Measurements from ENCODE around the gene MRPL19.

Gene MRPL19

DNA sequence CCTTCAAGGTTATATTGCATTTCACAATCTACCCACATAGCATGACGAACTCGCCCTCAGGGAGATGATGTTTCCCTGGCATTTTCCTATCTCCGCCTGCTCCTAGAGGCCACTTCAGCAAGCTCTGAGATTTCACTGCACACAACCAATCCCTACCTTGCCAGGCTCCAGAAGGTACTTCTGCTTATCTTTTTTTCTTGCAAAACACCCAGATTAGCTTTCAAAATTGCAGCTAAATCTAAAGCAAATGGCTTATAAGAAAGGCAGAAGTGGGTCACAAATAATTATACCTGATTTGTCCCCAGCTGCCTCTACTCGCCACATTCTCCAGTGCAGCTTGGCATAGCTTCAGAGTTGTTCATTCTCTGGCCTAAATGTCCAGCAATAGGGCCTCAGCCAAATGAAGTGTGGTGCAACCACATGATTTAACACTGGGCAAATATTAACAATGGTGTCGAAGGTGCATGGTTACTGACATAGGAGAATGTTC lies 32.4 kb upstream of the MRPL19 start:
- DNase-seq (ENCODE audit: extremely low read depth in 1 of 2, low read depth in 1 of 2), result no peak

DNA sequence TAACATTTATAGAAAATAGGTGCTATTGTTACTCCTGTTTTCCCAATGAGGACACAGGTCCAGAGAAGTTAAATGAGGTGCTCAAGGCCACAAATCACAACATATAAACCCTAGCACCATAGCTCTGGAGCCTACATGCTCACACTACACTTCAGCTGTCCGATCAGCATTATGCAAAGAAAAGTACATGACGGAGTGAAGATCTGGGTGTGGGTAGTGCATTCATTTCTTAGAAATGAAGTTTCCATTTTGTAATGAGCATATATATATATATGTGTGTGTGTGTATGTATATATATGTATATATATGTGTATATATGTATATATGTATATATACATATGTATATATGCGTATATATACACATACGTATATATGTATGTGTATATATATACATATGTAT lies 30.2 kb upstream of the MRPL19 start:
- DNase-seq (ENCODE audit: extremely low read depth in 1 of 2, low read depth in 1 of 2), result no peak

DNA sequence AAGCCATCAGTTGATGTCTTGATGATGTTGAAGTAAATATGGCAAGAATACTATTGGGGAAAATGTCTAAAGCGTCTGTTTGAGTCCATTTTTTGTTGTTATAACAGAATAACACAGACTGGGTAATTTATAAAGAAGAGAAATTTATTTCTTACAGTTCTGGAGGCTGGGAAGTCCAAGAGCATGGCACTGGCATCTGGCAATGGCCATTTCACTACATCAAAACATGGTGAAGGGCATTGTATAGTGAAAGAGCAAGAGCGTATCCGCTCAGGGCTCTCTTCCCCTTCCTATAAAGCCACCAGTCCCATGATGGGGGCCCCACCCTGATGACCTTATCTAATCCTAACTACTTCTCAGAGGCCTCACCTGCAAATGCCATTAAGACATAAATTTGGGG lies 29.6 kb upstream of the MRPL19 start:
- no peak for DNase-seq (ENCODE audit: extremely low read depth in 1 of 2, low read depth in 1 of 2)

DNA sequence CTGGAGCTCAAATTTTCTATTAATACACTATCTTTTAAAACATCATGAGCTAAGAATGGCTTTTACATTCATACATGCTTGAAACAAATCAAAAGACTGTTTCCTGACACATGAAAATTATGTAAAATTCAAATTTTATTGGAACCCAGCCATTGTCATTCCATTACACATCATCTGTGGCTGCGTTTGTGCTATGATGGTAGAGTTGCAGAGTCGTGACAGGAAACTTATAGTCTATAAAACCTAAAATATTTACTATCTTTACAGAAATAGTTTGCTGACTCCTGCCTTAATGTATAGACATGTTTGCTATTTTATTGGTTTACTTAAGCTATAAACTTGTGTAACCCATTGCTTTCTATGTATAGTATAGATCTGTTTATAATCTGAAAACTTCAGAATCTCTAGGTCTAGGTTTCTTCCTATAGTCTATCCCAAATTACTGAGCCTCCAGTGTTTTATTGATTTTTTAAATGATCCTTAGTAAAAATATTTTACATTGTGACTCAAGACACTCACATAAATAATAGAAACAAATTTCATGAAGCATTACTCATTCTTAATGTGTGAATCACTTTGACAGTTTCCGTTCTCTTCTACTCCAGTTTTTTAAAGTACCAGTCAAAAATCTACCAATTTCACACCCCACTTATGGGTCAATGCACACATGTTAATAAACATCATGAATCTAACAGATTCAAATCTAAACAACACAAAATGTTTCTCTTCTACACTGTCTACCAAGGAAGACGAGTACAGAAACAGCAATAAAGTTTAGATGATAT lies 26.4 kb upstream of the MRPL19 start:
- no peak for DNase-seq (ENCODE audit: extremely low read depth in 1 of 2, low read depth in 1 of 2)

DNA sequence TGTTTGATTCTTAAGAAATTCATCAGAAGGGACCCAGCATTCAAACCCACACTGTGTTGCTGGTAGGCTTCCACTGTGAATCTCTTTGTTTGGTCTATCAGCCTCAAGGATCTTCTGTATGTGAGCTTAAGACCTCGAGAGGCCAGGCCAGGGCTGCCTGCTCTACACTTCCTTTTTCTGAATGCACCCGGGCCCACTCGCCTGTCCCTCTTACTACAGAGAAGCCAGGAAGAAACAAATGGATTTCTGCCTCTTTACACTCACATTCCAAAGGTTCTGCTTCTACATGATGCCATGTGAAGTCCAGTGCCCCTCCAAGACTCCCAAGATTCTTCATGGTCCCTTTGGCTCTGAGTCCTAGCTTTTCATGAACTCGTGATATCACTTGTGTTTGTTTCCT lies 25.4 kb upstream of the MRPL19 start:
- no peak for DNase-seq (ENCODE audit: extremely low read depth in 1 of 2, low read depth in 1 of 2)

DNA sequence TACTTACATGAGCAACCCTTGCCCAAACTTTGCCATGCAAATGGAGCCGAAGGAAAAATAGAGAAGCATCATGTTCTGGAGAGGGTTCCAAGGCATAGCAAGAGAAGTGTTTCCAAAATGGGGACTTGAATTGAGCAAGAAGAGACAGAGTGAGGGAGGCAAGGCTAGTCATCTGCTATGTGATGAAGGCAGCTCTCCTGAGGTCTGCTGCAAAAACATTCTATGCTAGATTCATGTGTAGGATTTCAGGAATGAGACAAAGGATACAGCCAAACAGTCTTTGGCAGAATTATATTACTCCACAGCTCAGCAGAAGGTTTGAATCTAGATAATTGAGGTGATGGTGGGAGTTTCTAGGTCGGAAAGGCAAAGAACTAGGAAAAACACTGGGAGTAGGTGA lies 24.1 kb upstream of the MRPL19 start:
- no peak for DNase-seq (ENCODE audit: extremely low read depth in 1 of 2, low read depth in 1 of 2)

DNA sequence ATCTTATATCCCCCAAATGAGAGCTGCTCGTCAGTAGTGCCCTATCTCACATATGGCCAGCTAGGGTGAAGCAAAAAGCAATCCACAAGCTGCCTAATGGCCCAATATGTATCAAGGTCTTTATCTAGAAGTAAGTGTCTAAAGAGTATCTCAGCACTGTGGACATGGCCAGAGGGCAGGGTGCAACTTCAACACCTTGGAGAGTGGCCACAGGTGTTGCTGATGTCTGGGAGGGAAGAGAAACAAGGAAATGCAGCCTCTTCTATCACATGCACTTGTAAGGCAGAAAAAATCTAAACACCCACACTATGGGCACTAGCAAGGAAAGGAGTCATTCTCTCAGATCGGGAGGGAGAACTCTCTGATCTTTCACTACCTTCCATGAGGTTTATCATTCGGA lies 23.7 kb upstream of the MRPL19 start:
- no peak for DNase-seq (ENCODE audit: extremely low read depth in 1 of 2, low read depth in 1 of 2)

DNA sequence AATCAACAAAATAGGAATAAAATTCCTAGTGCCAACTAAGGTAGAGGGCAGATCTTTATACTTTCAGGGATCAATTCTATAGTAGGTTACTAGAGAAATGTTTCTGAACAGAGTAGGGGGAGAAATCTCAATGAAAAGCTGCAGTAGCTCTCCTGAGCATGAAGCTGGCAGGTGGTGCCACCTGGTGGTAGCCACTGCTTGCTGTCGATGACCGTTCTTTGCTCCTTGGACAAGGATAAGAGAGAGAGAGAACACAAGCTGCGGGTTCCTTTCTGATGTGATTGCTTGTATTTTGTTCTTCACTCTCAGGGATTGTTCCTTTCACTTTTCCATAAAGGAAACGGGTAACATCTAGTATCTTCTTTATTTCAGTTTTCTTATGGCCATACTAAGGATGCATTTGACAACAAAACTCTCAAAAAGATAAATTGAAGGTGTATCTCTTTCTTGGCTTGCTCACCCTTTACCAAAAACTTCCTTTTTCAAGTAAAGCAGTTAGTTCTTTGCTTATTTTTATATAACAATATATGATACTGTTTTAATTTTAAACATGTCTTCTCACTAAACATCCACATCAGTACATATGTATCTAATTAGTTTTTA lies 18.6 kb upstream of the MRPL19 start:
- peak; percentile 5 to 32 for DNase-seq (ENCODE audit: extremely low read depth in 1 of 2, low read depth in 1 of 2)

DNA sequence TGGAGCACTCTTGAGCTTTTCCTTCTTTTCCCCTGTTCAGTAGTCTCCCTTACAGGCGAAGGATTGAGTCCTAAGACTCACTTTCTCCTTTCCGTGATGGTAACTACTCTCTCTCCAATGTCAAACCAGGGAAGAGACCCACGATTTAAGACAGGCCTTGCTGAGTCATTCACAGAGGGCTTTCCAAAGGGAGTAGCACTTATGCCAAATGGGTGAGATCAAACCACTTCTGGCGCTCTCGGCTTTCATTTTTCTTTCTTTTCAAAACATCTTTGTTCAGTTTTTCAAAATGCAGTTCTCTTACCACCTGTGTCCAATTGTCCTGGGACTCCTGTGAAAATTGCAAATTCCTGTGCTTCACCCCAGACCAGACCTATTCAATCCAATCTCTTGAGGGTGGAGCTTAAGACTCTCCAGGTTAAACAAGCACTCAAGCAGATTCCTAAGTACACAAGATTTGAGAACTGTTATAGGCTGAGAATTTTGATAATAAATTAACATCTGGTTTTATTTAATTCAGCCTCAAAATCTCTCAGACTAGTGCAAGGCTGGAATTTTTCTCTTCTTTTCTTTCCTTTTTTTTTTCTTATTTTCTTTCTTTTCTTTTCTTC lies 14.4 kb upstream of the MRPL19 start:
- no peak for DNase-seq (ENCODE audit: extremely low read depth in 1 of 2, low read depth in 1 of 2)

DNA sequence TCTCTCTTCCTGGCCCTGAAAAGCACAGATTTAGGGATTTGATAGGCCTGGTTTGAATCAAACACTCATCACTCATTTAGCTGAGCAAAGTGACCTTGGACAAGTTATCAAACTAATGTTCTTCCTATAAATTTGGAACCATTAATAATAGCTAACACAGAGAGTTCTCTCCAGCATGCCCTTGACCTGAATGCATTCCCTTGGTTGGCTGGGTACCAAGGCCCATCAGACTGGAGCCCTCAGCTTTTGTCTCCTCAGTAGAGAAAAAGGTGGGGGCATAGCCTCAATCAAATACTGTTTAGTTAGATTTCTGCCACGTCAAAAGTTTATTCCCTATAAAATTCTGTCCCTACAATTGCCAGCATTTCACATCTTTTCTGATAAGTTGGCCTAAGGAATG lies 13.8 kb upstream of the MRPL19 start:
- no peak for DNase-seq (ENCODE audit: extremely low read depth in 1 of 2, low read depth in 1 of 2)

DNA sequence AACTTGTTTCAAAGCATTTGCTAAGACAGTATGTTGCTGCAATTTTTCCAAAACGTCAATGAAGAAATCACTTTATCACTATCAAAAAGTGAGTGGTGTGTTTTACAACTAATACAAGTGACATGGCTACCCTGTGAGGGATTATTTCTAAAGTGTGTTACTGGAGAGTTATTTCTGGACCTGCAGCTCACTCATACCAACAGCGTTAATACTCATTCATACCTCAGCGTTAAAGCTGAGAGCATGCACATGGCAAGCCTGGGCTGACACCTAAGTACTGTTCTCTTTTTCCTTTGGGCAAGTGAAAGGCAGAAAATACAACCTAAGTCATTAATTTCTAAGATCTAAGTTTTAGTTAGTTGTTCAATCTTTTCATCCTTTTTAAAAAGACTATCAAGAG lies 13.0 kb upstream of the MRPL19 start:
- DNase-seq (ENCODE audit: extremely low read depth in 1 of 2, low read depth in 1 of 2), result no peak

DNA sequence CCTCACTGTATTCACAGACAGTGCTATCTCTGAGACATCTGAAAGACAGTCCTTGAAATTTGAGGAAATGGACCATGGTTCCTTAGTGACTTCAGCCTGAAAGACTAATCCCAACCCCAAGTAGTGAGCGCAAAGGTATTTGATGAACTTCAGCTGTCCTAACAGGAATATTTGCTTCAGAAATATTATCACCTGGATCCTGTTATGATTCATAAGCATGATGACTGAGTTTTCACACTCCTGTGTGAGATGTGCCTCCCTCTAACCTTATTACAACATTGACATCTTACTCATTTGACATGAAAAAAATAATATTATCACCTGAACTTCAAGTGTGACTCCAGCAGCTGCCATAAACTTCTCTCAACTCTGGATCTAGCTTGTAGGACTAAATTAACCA lies 11.6 kb upstream of the MRPL19 start:
- no peak for DNase-seq (ENCODE audit: extremely low read depth in 1 of 2, low read depth in 1 of 2)

DNA sequence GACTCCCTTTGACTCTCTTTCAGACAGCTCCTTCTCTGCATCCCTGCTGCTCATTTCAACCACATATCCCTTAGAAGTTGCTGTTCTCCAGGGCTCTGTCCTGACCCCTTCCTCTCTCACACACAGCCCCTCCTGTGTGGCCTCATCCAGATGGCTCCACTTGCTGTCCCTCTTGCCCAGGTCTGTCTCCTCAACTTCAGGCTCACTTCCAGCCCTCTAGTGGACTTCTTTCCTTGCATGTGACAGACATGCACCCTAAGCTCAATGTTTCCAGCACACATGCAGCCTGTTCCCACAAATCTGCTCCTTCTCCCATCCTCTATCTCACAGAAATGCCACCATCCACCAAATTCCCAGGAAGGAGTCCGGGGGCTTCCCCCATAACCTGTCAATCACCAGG lies 9.0 kb upstream of the MRPL19 start:
- DNase-seq (ENCODE audit: extremely low read depth in 1 of 2, low read depth in 1 of 2), result no peak

DNA sequence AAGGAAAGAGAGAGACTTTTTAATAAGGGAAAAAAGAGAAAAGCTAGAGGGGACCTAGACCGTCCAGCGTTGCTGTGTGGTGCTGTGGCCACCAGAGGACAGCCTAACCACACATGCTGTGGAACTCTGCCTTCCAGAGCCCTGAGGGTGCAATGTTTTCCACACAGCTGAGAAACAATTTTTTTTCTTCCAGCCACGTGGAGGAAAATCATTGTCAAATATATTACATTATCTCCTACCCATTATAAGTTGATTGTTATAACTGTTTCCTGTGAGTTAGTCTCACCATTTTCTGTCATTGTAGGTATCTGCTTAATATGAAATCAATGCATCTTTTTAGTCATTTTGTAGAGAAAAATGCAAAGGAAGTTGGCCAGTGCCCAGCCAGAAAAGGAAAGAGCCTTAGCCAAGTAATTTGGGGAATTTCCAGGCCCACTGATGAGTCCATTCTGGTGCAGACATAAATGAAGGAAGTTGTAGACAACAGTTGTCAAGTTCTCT lies 5.9 kb upstream of the MRPL19 start:
- peak; percentile 2 to 29 for DNase-seq (ENCODE audit: extremely low read depth in 1 of 2, low read depth in 1 of 2)

DNA sequence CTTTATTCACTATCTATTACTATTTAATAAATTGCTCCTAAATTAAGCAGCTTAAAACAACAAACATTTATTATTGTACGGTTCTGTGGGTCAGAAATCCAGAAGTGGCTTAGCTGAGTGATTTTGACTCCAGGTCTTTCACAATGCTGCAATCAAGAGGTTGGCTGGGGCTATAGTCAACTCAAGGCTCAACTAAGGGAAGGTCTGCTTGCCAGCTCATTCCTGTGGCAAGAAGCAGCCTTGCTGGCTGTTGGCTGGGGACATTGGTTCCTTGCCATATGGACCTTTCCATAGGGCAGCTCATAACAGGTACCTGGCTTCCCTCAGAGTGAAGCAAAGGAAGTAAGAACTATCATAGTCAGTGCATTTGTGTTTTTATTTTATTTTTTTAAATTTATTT lies 5.0 kb upstream of the MRPL19 start:
- DNase-seq (ENCODE audit: extremely low read depth in 1 of 2, low read depth in 1 of 2), result no peak

DNA sequence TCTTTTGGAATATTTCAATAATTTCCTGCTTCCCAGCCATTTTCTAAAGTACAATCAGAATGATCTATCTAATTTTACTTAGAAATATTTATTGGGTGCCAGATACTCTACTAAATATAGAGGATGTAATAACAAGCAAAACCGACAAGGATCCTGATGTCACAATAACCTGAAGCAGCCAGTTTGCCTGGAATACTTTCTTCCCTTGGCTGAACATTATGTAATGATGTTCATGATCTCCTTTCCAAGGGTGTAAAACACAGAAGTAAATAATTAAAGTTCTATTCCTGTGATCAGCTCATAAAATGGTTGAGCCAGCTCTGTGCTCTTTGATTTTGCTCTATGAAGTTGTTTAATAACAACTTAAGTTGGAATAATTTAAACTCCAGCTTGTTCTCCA lies 2.6 kb upstream of the MRPL19 start:
- DNase-seq (ENCODE audit: extremely low read depth in 1 of 2, low read depth in 1 of 2), result no peak

DNA sequence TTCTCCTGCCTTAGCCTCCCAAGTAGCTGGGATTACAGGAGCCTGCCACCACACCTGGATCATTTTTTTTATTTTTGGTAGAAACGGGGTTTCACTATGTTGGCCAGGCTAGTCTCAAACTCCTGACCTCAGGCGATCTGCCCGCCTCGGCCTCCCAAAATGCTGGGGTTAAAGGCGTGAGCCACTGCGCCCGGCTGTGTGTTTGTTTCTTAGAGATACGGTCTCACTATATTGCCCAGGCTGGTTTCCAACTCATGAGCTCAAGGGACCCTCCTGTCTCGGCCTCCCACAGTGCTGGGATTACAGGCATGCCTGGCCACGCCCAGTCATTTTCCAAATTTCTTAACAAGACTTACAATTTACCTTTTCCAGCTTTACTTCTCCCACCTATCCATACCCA lies 940 bp upstream of the MRPL19 start:
- no peak for DNase-seq (ENCODE audit: extremely low read depth in 1 of 2, low read depth in 1 of 2)

DNA sequence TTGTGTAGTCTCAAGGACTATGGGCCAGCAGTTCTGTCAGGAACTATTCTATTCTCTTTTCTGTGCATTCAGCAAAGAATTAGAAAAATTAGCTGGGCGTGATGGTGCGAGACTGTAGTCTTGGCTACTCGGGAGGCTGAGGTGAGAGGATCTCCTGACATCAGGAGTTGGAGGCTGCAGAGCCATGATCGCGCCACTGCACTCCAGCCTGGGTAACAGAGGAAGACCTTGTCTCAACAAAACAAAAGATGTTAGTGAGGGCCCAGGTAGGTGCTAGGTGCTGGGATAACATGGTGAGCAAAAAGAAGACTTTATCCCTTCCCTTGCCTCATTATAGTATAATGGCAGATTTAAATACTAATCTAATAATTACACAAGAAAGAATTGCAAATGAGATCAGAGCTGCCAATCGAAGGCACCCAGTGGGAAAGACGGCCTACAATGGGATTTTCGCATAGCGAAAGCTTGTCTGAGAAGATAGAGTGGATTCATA lies 447 bp upstream of the MRPL19 start:
- no peak for DNase-seq (ENCODE audit: extremely low read depth in 1 of 2, low read depth in 1 of 2)

DNA sequence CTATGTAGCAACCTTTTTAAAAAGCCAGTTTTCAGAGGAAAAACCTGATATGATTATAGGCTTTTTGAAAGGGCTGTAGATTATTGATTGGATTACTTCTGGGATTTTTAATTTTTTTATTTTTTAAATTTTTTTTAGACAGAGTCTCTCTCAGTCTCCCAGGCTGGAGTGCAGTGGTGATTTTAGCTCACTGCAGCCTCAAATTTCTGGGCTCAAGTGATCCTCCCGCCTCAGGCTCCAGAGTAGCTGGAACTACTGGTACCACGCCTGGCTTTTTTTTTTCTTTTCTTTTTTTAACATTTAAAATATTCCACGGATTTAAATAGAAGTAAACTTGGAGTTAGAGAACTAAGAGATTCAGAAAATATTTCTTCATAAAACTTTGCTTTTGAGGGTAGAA lies 1.2 kb downstream of the MRPL19 start:
- no peak for DNase-seq (ENCODE audit: extremely low read depth in 1 of 2, low read depth in 1 of 2)

DNA sequence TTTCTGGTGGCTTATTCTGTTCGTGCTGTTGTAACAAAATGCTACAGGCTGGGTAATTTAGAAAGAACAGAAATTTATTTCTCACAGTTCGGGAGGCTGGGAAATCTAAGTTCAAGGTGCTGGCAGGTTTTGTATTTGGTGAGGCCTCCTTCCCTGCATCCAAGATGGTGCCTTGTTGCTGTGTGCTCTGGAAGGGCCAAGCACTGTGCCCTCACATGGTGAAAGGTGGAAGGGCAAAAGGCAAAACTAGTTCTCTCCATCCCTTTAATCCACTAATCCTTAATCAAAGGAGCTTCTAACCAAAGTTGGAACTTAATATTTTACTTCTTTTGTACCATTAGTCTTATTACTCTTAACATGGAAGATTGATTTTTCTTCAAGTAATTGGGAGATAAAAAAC lies 7.4 kb downstream of the MRPL19 start:
- no peak for DNase-seq (ENCODE audit: extremely low read depth in 1 of 2, low read depth in 1 of 2)

DNA sequence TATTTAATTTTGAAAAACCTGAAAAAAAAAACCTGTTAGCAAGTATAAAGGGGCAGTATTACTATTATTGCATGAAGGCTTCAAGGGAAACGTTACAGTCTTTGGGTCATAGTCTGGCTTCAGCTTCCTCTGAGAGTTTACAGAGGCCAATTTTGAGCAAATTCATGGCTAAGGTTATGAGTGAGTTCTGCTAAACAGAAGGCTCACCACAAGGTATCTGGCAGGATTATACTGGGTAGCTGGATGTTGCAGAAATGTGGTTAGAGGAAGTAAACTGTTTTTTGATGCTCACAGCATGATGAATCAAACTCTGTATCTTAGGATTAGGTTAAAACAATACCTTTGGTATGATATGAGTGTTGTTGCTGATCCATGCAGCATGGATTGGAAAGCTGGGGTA lies 9.3 kb downstream of the MRPL19 start:
- DNase-seq (ENCODE audit: extremely low read depth in 1 of 2, low read depth in 1 of 2), result no peak

DNA sequence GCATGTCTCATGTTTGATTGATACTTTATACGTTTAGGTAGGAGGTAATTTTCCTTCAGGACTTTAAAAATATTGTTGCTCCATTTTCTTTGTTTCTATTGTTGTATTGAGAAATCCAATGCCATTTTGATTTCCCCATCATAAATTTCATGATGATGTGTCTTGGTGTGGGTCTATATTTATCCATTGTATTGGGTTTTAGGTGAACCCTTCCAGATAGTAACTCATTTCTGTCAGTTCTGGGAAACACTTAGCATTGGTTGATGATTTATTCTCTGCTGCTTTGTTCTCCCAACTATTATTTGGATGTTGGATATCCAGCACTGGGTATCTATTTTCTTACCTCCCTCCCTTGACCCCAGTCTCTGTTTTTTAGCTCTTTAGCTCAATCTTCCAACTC lies 10.0 kb downstream of the MRPL19 start:
- no peak for DNase-seq (ENCODE audit: extremely low read depth in 1 of 2, low read depth in 1 of 2)
